B cell (primary cell): ENCODE data around the gene GUSB. TPM values are rescaled to one million over a fixed set of nuclear protein-coding genes. Genes with fewer than 3 reads are reported as not detected.

ENCODE experiments used
- ATAC-seq: fragments of 200-7000 bp; cut with Tn5 transposase; one replicate; pipeline ENCODE4 v1.10.0; 2021; ENCODE audit warnings: low read depth, mild to moderate bottlenecking, moderate number of reproducible peaks, moderate library complexity
- CTCF ChIA-PET: fragments of 350-600 bp; sonication (Branson Sonifier 250); formaldehyde crosslinking; loops from one replicate; lab custom pipeline; 2021; ENCODE audit warnings: antibody characterized with exemption, inconsistent platforms; lab: Charles Lee
- POLR2A ChIA-PET: fragments of 350-600 bp; sonication (Branson Sonifier 250); formaldehyde crosslinking; loops from one replicate; lab custom pipeline; 2021; ENCODE audit warnings: antibody characterized with exemption; lab: Charles Lee
- DNase-seq: peaks from one replicate; pipeline ENCODE4 v3.0.0; 2013
- H2AFZ ChIP-seq: 2 replicates; pipeline ENCODE4 v1.6.1; 2012; ENCODE audit warnings: mild to moderate bottlenecking, low read depth, low read length; ENCODE audit not compliant: insufficient read depth, poor library complexity, severe bottlenecking
- H3K27ac ChIP-seq, 2 donors: 1 replicate in 1 of 2; 2 replicates in 1 of 2; pipeline ENCODE4 v1.5.1; 2012 to 2013; ENCODE audit warnings: low read length in 2 of 2, mild to moderate bottlenecking in 2 of 2, moderate library complexity in 1 of 2
- H3K27me3 ChIP-seq, 4 experiments: fragments of 200-600 bp in 1 of 4; sonication (generic) in 1 of 4; replicated peaks in 1 of 4; 1 replicate in 2 of 4; 2 replicates in 2 of 4; pipeline versions ENCODE4 v1.6.1 to v1.7.0; 2013 to 2016; ENCODE audit warnings: low read length in 3 of 4, mild to moderate bottlenecking in 2 of 4, mixed read lengths in 1 of 4, moderate library complexity in 1 of 4; ENCODE audit not compliant: insufficient read depth in 4 of 4, control insufficient read depth in 3 of 4; ENCODE audit errors: control extremely low read depth in 1 of 4
- H3K36me3 ChIP-seq, 2 experiments: replicated peaks in 1 of 2; 1 replicate in 1 of 2; 2 replicates in 1 of 2; pipeline versions ENCODE4 v1.6.1 to v1.7.1; 2013; ENCODE audit warnings: low read length in 1 of 2; ENCODE audit not compliant: insufficient read depth in 2 of 2, control insufficient read depth in 1 of 2; ENCODE audit errors: control extremely low read depth in 1 of 2, extremely low read depth in 1 of 2
- H3K4me1 ChIP-seq, 2 donors: fragments of 200-600 bp in 1 of 2; sonication (generic) in 1 of 2; 1 replicate in 1 of 2; 2 replicates in 1 of 2; pipeline versions ENCODE4 v1.5.1 to v1.6.1; 2013 to 2017; ENCODE audit warnings: low read length in 2 of 2; ENCODE audit not compliant: control insufficient read depth in 2 of 2, insufficient read depth in 2 of 2
- H3K4me2 ChIP-seq: replicated peaks from 2 replicates; pipeline ENCODE3; 2012; ENCODE audit warnings: mild to moderate bottlenecking, low read depth, low read length; ENCODE audit not compliant: poor library complexity, severe bottlenecking
- H3K4me3 ChIP-seq, 5 experiments: fragments of 200-600 bp in 1 of 5; sonication (generic) in 1 of 5; 1 replicate in 3 of 5; 2 replicates in 2 of 5; pipeline versions ENCODE4 v1.5.1 to v1.7.0; 2011 to 2016; ENCODE audit warnings: low read length in 4 of 5, mild to moderate bottlenecking in 4 of 5, low read depth in 2 of 5, control low read depth in 1 of 5, moderate library complexity in 1 of 5; ENCODE audit not compliant: insufficient read depth in 1 of 5; ENCODE audit errors: control extremely low read depth in 1 of 5, extremely low read depth in 1 of 5
- H3K79me2 ChIP-seq: fragments of 200-600 bp; sonication (generic); one replicate; pipeline ENCODE4 v1.6.0; 2016; ENCODE audit warnings: low read length; ENCODE audit not compliant: control insufficient read depth, insufficient read depth
- H3K9ac ChIP-seq: fragments of 200-600 bp; sonication (generic); 2 replicates; pipeline ENCODE4 v1.6.1; 2017; ENCODE audit warnings: mild to moderate bottlenecking, low read length, moderate library complexity
- H3K9me3 ChIP-seq, 3 donors: one replicate each; pipeline versions ENCODE4 v1.6.1 to v1.7.1; 2013; ENCODE audit warnings: low read length in 2 of 3; ENCODE audit not compliant: control insufficient read depth in 2 of 3, insufficient read depth in 1 of 3; ENCODE audit errors: control extremely low read depth in 1 of 3
- H4K20me1 ChIP-seq: 2 replicates; pipeline ENCODE4 v1.6.0; 2012; ENCODE audit warnings: mild to moderate bottlenecking, low read length; ENCODE audit not compliant: insufficient read depth, control insufficient read depth, poor library complexity, severe bottlenecking
- H3K27ac Mint-ChIP-seq: one replicate; pipeline ENCODE4 v1.8.0; 2021; ENCODE audit warnings: mixed read lengths
- H3K27me3 Mint-ChIP-seq: one replicate; pipeline ENCODE4 v1.8.0; 2021; ENCODE audit warnings: mixed read lengths
- H3K4me1 Mint-ChIP-seq: one replicate; pipeline ENCODE4 v1.8.0; 2021; ENCODE audit warnings: mixed read lengths
- H3K4me3 Mint-ChIP-seq: one replicate; pipeline ENCODE4 v1.8.0; 2021; ENCODE audit warnings: mixed read lengths
- H3K9me3 Mint-ChIP-seq: one replicate; pipeline ENCODE4 v1.8.0; 2022; ENCODE audit warnings: mixed read lengths; ENCODE audit not compliant: insufficient read depth
- EZH2 ChIP-seq: IDR thresholded peaks from 2 replicates; pipeline ENCODE4 v1.6.1; 2012; ENCODE audit warnings: borderline replicate concordance, low read depth, mild to moderate bottlenecking, moderate library complexity, low read length; ENCODE audit not compliant: insufficient read depth, poor library complexity, severe bottlenecking
- WGBS: methylation state at CpG from one replicate; pipeline ENCODE4 v1.1.5; 2013; ENCODE audit warnings: missing lambda C conversion rate; ENCODE audit not compliant: insufficient coverage; 5-methylcytosine and 5-hydroxymethylcytosine counted together
- intact Hi-C: fragments of 100-400 bp; cut with micrococcal nuclease; formaldehyde crosslinking; loops from one replicate; pipeline ENCODE4 v1.10.0; 2022
- polyA plus RNA-seq: library from polyadenylated mRNA; depleted of rRNA; stranded (reverse); fragments of >200 nt; gene quantifications from 2 replicates; pipeline ENCODE4 v1.2.3, GENCODE V29; 2012
- total RNA-seq, 2 donors: library from RNA; stranded (reverse); fragments of 120-200 nt in 1 of 2; gene quantifications; 1 replicate in 1 of 2; 2 replicates in 1 of 2; pipeline versions ENCODE4 v1.2.3 to v1.2.4, GENCODE V29; 2013 to 2022
- TF ChIP-seq, protein P1 (sequence below): fragments of 200-600 bp; IDR thresholded peaks from one replicate; pipeline ENCODE4 v1.8.0; 2022; ENCODE audit warnings: antibody characterized with exemption, mild to moderate bottlenecking

GUSB gene
- total and polyA plus RNA-seq, 2 donors (not counting 1 experiment from before 2014, with no cell fraction given) = 65.4 to 79.5 TPM

DNA sequence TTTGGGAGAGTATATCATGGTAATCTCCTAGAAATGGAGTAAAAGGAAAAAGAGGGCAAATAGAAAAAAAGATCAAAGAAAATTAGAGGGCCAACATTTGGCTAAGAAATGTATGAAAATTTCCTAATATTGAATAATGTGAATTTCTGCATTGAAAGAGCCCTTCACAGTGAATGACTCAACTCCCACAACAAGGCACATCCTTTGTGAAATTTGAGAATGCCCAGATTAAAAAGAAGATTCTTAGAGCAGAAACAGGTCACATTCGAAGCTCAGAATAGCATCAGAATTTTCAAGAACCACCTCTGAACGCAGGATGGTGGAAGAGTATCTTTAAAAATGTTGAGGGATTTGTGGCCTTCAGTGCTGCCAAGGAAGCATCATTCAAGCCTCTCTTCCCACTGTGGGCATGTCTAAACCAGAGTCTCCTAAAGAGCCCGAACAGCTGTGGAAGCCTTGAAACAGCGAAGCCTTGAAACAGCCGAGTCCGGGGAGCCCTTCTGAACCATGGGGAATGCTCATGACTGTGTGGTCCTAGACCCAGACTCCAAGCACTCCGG is 43.6 kb downstream of the GUSB start:
- H2AFZ ChIP-seq = no peak overlapping the region
- peaks cover 21% of the 10 kb centered on the region for H3K79me2 ChIP-seq
- H4K20me1 ChIP-seq = no peaks in the 10 kb centered on the region
- Mint-ChIP-seq H3K4me1 (no peaks in the 10 kb centered on the region), H3K27ac (no peak overlapping the region), H3K4me3 (no peak overlapping the region), H3K27me3 (no peaks in the 10 kb centered on the region), H3K9me3 (peaks cover 4% of the 10 kb centered on the region)
- WGBS = 95% methylated on average over 6 of the region's 7 CpGs
- DNase-seq = no peak
- no peaks in the 10 kb centered on the region for H3K27me3 ChIP-seq
- ChIA-PET POLR2A (no interaction called here), CTCF (no interaction called here)
- intact Hi-C loops = no loop called here
- H3K4me1 ChIP-seq = no peaks in the 10 kb centered on the region
- H3K4me3 ChIP-seq = no peak overlapping the region
- no peak for TF ChIP-seq EZH2
- TF ChIP-seq, protein P1, sequence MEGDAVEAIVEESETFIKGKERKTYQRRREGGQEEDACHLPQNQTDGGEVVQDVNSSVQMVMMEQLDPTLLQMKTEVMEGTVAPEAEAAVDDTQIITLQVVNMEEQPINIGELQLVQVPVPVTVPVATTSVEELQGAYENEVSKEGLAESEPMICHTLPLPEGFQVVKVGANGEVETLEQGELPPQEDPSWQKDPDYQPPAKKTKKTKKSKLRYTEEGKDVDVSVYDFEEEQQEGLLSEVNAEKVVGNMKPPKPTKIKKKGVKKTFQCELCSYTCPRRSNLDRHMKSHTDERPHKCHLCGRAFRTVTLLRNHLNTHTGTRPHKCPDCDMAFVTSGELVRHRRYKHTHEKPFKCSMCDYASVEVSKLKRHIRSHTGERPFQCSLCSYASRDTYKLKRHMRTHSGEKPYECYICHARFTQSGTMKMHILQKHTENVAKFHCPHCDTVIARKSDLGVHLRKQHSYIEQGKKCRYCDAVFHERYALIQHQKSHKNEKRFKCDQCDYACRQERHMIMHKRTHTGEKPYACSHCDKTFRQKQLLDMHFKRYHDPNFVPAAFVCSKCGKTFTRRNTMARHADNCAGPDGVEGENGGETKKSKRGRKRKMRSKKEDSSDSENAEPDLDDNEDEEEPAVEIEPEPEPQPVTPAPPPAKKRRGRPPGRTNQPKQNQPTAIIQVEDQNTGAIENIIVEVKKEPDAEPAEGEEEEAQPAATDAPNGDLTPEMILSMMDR = no peak
- H3K4me2 ChIP-seq = no peak overlapping the region
- ATAC-seq = no peak
- no peaks in the 10 kb centered on the region for H3K36me3 ChIP-seq
- H3K9ac ChIP-seq = no peak overlapping the region
- no peak overlapping the region for H3K27ac ChIP-seq
- H3K9me3 ChIP-seq = peaks cover 0 to 4% (median 0%) of the 10 kb centered on the region in 3 donors

DNA sequence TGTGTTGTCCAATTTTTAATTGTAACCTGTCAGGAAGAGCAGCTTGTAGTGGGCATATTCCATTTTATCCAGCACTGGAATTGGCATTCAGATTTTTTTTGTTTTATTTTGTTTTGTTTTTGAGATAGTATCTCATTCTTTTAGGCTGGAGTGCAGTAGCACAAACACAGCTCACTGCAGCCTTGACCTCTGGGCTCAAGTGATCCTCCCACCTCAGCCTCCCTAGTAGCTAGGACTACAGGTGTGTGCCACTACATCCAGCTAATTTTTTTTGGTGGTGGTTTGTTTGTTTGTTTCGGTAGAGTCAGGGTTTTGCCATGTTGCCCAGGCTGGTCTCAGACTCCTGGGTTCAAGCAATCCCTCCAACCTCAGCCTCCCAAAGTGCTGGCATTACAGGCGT is 44.7 kb downstream of the GUSB start:
- no peak for TF ChIP-seq EZH2
- TF ChIP-seq, protein P1 = no peak
- ATAC-seq (no peak), DNase-seq (no peak)
- H3K4me1 ChIP-seq = no peaks in the 10 kb centered on the region
- Mint-ChIP-seq H3K27me3 (no peaks in the 10 kb centered on the region), H3K4me3 (no peak overlapping the region), H3K27ac (no peak overlapping the region), H3K9me3 (peaks cover 4% of the 10 kb centered on the region), H3K4me1 (no peaks in the 10 kb centered on the region)
- H3K4me2 ChIP-seq = no peak overlapping the region
- H3K27ac ChIP-seq = no peak overlapping the region
- no peaks in the 10 kb centered on the region for H3K27me3 ChIP-seq
- ChIA-PET POLR2A (no interaction called here), CTCF (no interaction called here)
- no peak overlapping the region for H3K9ac ChIP-seq
- H3K79me2 ChIP-seq = peaks cover 27% of the 10 kb centered on the region
- no peak overlapping the region for H2AFZ ChIP-seq
- peaks cover 0 to 4% (median 0%) of the 10 kb centered on the region in 3 donors for H3K9me3 ChIP-seq
- H3K36me3 ChIP-seq = no peaks in the 10 kb centered on the region
- no CpG with 5 or more reads among the region's 2 CpGs for WGBS
- peaks cover 4% of the 10 kb centered on the region for H4K20me1 ChIP-seq
- intact Hi-C loops = no loop called here
- H3K4me3 ChIP-seq = no peak overlapping the region
